SK-N-SH (cell line): ENCODE measurements around the gene NHLH1. TPM values are rescaled to one million over a fixed set of nuclear protein-coding genes. Genes with fewer than 3 reads are reported as not detected.

Experiments
- CTCF ChIA-PET: fragments of 300-600, 350-600 bp; formaldehyde crosslinking; extraction: SDS; loops from one replicate; lab custom pipeline; 2021; lab: Yijun Ruan, JAX
- POLR2A ChIA-PET: fragments of 350-600 bp; sonication (Branson Sonifier 250); formaldehyde crosslinking; extraction: SDS; loops from one replicate; lab custom pipeline; 2020; ENCODE audit warnings: antibody characterized with exemption, inconsistent platforms; lab: Yijun Ruan, JAX
- DNase-seq: peaks from one replicate; pipeline ENCODE4 v3.0.0; 2012
- H2AFZ ChIP-seq: fragments of 200-600 bp; sonication (generic); 2 replicates; pipeline ENCODE4 v1.8.1; 2016; ENCODE audit warnings: antibody characterized with exemption, mild to moderate bottlenecking, low read depth
- H3F3A ChIP-seq: fragments of 200-600 bp; sonication (generic); replicated peaks from 2 replicates; pipeline ENCODE3; 2016; ENCODE audit warnings: antibody characterized with exemption, mild to moderate bottlenecking; ENCODE audit not compliant: insufficient read depth
- H3K27ac ChIP-seq, 2 experiments: fragments of 200-500 bp in 1 of 2; fragments of 200-600 bp in 1 of 2; sonication (Bioruptor generic) in 1 of 2; sonication (generic), shearing (Covaris generic) in 1 of 2; 2 replicates each; pipeline versions ENCODE4 v1.5.1 to v1.6.1; 2014 to 2016; ENCODE audit warnings: low read depth in 2 of 2, inconsistent platforms in 1 of 2, low read length in 1 of 2, mild to moderate bottlenecking in 1 of 2, mixed read lengths in 1 of 2
- H3K27me3 ChIP-seq: fragments of 200-600 bp; sonication (generic), shearing (Covaris generic); 2 replicates; pipeline ENCODE4 v1.6.1; 2016; ENCODE audit warnings: mixed run types; ENCODE audit not compliant: insufficient read depth
- H3K36me3 ChIP-seq, 2 experiments: fragments of 200-500 bp in 1 of 2; fragments of 200-600 bp in 1 of 2; sonication (Bioruptor generic) in 1 of 2; sonication (generic) in 1 of 2; replicated peaks in 1 of 2; 2 replicates each; pipeline versions ENCODE3 to v1.5.1; 2014 to 2016; ENCODE audit warnings: low read length in 1 of 2, mild to moderate bottlenecking in 1 of 2; ENCODE audit not compliant: insufficient read depth in 2 of 2, control insufficient read depth in 1 of 2
- H3K4me1 ChIP-seq, 2 experiments: fragments of 200-500 bp in 1 of 2; fragments of 200-600 bp in 1 of 2; sonication (Bioruptor generic) in 1 of 2; sonication (generic), shearing (Covaris generic) in 1 of 2; 2 replicates each; pipeline versions ENCODE4 v1.5.1 to v1.6.1; 2014 to 2016; ENCODE audit warnings: low read depth in 1 of 2, low read length in 1 of 2, mixed run types in 1 of 2; ENCODE audit not compliant: insufficient read depth in 2 of 2, control insufficient read depth in 1 of 2
- H3K4me2 ChIP-seq: fragments of 200-600 bp; sonication (generic), shearing (Covaris generic); 2 replicates; pipeline ENCODE4 v1.6.1; 2017; ENCODE audit warnings: mixed run types
- H3K4me3 ChIP-seq, 2 experiments: fragments of 200-500 bp in 1 of 2; fragments of 200-600 bp in 1 of 2; sonication (Bioruptor generic) in 1 of 2; sonication (generic), shearing (Covaris generic) in 1 of 2; 2 replicates each; pipeline versions ENCODE4 v1.5.1 to v1.8.1; 2014 to 2016; ENCODE audit warnings: low read depth in 2 of 2, inconsistent platforms in 1 of 2, low read length in 1 of 2, mild to moderate bottlenecking in 1 of 2, mixed read lengths in 1 of 2, moderate library complexity in 1 of 2
- H3K79me2 ChIP-seq: fragments of 200-600 bp; sonication (generic); 2 replicates; pipeline ENCODE4 v1.8.1; 2017; ENCODE audit warnings: mild to moderate bottlenecking; ENCODE audit not compliant: insufficient read depth
- H3K9ac ChIP-seq: fragments of 200-600 bp; sonication (generic); 2 replicates; pipeline ENCODE4 v1.6.1; 2017; ENCODE audit warnings: mixed run types
- H3K9me2 ChIP-seq: fragments of 200-600 bp; sonication (generic); 2 replicates; pipeline ENCODE4 v1.6.1; 2017; ENCODE audit warnings: mixed run types
- H3K9me3 ChIP-seq: fragments of 200-600 bp; sonication (generic); 2 replicates; pipeline ENCODE4 v1.6.1; 2017; ENCODE audit warnings: mixed run types, mild to moderate bottlenecking, moderate library complexity
- H4K20me1 ChIP-seq: fragments of 200-600 bp; sonication (generic); 2 replicates; pipeline ENCODE4 v1.6.1; 2017; ENCODE audit warnings: mild to moderate bottlenecking, mixed run types; ENCODE audit not compliant: insufficient read depth
- CHD2 ChIP-seq: fragments of 150-350 bp; IDR thresholded peaks from 2 replicates; pipeline ENCODE4 v1.6.1; 2018; ENCODE audit warnings: low read length; ENCODE audit not compliant: partially characterized antibody
- CTCF ChIP-seq: fragments of 200-600 bp; sonication (generic); IDR thresholded peaks from 2 replicates; pipeline ENCODE4 v1.6.1; 2017; ENCODE audit warnings: antibody characterized with exemption, mild to moderate bottlenecking, moderate library complexity
- ELF1 ChIP-seq: IDR thresholded peaks from 2 replicates; pipeline ENCODE4 v1.4.0; 2012
- EP300 ChIP-seq, 2 experiments: IDR thresholded peaks; 2 replicates each; pipeline versions ENCODE4 v1.4.0 to v1.6.1; 2012; ENCODE audit warnings: borderline replicate concordance in 1 of 2, low read depth in 1 of 2, low read length in 1 of 2
- GABPA ChIP-seq: IDR thresholded peaks from 2 replicates; pipeline ENCODE4 v1.4.0; 2012; ENCODE audit warnings: low read depth, mild to moderate bottlenecking
- GATA2 ChIP-seq: sonication (generic); formaldehyde crosslinking; IDR thresholded peaks from 2 replicates; pipeline ENCODE4 v1.5.0; 2020; ENCODE audit warnings: mild to moderate bottlenecking, missing genetic modification reagents
- JUND ChIP-seq: IDR thresholded peaks from 2 replicates; pipeline ENCODE4 v1.4.0; 2012
- MAX ChIP-seq: IDR thresholded peaks from 2 replicates; pipeline ENCODE4 v1.4.0; 2012; ENCODE audit warnings: low read depth
- MXI1 ChIP-seq: IDR thresholded peaks from 2 replicates; pipeline ENCODE4 v1.6.1; 2012; ENCODE audit warnings: mild to moderate bottlenecking, low read depth, low read length, improper control_type of control experiment
- NFIC ChIP-seq: IDR thresholded peaks from 2 replicates; pipeline ENCODE4 v1.4.0; 2012; ENCODE audit warnings: borderline replicate concordance
- REST ChIP-seq: IDR thresholded peaks from 2 replicates; pipeline ENCODE4 v1.6.1; 2012; ENCODE audit warnings: mild to moderate bottlenecking, low read depth, low read length, moderate library complexity
- RFX5 ChIP-seq: IDR thresholded peaks from 2 replicates; pipeline ENCODE4 v1.6.1; 2012; ENCODE audit warnings: mild to moderate bottlenecking, improper control_type of control experiment, low read length
- SIN3A ChIP-seq: IDR thresholded peaks from 2 replicates; pipeline ENCODE4 v1.6.1; 2012; ENCODE audit warnings: low read depth, mild to moderate bottlenecking, low read length, moderate library complexity, borderline replicate concordance
- SMC3 ChIP-seq: IDR thresholded peaks from 2 replicates; pipeline ENCODE4 v1.6.1; 2012; ENCODE audit warnings: low read depth, low read length, improper control_type of control experiment
- TAF1 ChIP-seq: IDR thresholded peaks from 2 replicates; pipeline ENCODE4 v1.6.1; 2012; ENCODE audit warnings: low read depth, mild to moderate bottlenecking, low read length, moderate library complexity, borderline replicate concordance
- TCF12 ChIP-seq: IDR thresholded peaks from 2 replicates; pipeline ENCODE4 v1.4.0; 2012
- USF1 ChIP-seq: IDR thresholded peaks from 2 replicates; pipeline ENCODE4 v1.4.0; 2012; ENCODE audit warnings: low read depth, borderline replicate concordance
- USF2 ChIP-seq: fragments of 150-350 bp; IDR thresholded peaks from 2 replicates; pipeline ENCODE4 v1.6.1; 2017; ENCODE audit warnings: antibody characterized with exemption, low read length, low read depth, borderline replicate concordance
- YY1 ChIP-seq: IDR thresholded peaks from 2 replicates; pipeline ENCODE4 v1.4.0; 2012; ENCODE audit warnings: low read depth, mild to moderate bottlenecking
- WGBS: methylation state at CpG from one replicate; pipeline ENCODE4 v1.1.6; 2017; ENCODE audit warnings: low lambda C conversion rate; 5-methylcytosine and 5-hydroxymethylcytosine counted together
- polyA plus RNA-seq, 3 experiments: library from polyadenylated mRNA; depleted of rRNA; stranded (reverse); fragments of >200 nt; gene quantifications; 2 replicates each; pipeline ENCODE4 v1.2.3, GENCODE V29; 2012

Gene NHLH1
- polyA plus RNA-seq, 1 of the 3 experiments (the other 2 are of a cell fraction): 0.18 TPM

GRCh38 chr1:160397651-160398050 lies 30.8 kb downstream of the NHLH1 start (continued):
- TF ChIP-seq USF1 (no peak), ELF1 (no peak), CTCF (no peak), EP300 (IDR thresholded peaks at IDR 0.05; ENCODE audit: borderline replicate concordance in 1 of 2, low read depth in 1 of 2, low read length in 1 of 2) (no peak), RFX5 (no peak)

- Histone ChIP-seq H2AFZ (no peak overlapping the region), H3K9ac (no peak overlapping the region), H3K9me2 (no peaks in the 10 kb centered on the region), H3K27ac (no peak overlapping the region), H3K4me3 (no peak overlapping the region), H3K27me3 (no peaks in the 10 kb centered on the region; the same call in 1 of the 2 replicates), H3K36me3 (no peaks in the 10 kb centered on the region), H3F3A (no peaks in the 10 kb centered on the region), H3K79me2 (no peaks in the 10 kb centered on the region), H3K4me1 (peaks cover 0 to 27% of the 10 kb centered on the region in 2 experiments; a peak in 2 of 4 replicates), H4K20me1 (no peaks in the 10 kb centered on the region), H3K9me3 (no peaks in the 10 kb centered on the region), H3K4me2 (no peak overlapping the region)
- no peak for DNase-seq
- ChIA-PET CTCF (interaction anchor here (3.7 kb wide), 1 partner anchor 22 kb away, joined by 21 read pairs; no protein-coding TSS in a partner anchor), POLR2A (no interaction called here)
- WGBS: 95% methylated on average over 3 of the region's 4 CpGs
- no peak for TF ChIP-seq MXI1
- TF ChIP-seq USF1: no peak
- TF ChIP-seq NFIC: no peak
- no peak for TF ChIP-seq TCF12
- TF ChIP-seq TAF1: no peak
- no peak for TF ChIP-seq CTCF
- TF ChIP-seq USF2: no peak
- TF ChIP-seq EP300 (IDR thresholded peaks at IDR 0.05; ENCODE audit: borderline replicate concordance in 1 of 2, low read depth in 1 of 2, low read length in 1 of 2): no peak
- no peak for TF ChIP-seq REST
- no peak for TF ChIP-seq JUND
- no peak for TF ChIP-seq MAX
- TF ChIP-seq SIN3A: no peak
- no peak for TF ChIP-seq GATA2
- no peak for TF ChIP-seq SMC3
- TF ChIP-seq GABPA: no peak
- TF ChIP-seq CHD2: no peak
- no peak for TF ChIP-seq ELF1
- no peak for TF ChIP-seq YY1
Measured at GRCh38 chr1:160398823-160399222, 32.0 kb downstream of the NHLH1 start.
